Endometrial microvascular endothelial cells (primary cell): ENCODE data around the gene APOBEC3C. TPM values are rescaled to one million over a fixed set of nuclear protein-coding genes. Genes with fewer than 3 reads are reported as not detected.
"Not testable (repeated sequence)": the region's sequence is repeated elsewhere in the genome, so short reads cannot be mapped to it uniquely, and the experiment has no call there.

ENCODE experiments used
- in situ Hi-C: cut with HindIII; loops from 2 replicates; pipeline ENCODE4 v1.10.0; 2017; ENCODE audit warnings: low sequenced_read_pairs, low pct_unique_long_range_greater_than_20kb; ENCODE audit errors: inconsistent ontology term
- total RNA-seq: library from RNA; depleted of rRNA; stranded (reverse); fragments of >200 nt; gene quantifications from one replicate; pipeline ENCODE4 v1.2.3, GENCODE V29; 2015; ENCODE audit errors: inconsistent ontology term

APOBEC3C gene
- total RNA-seq: 20.4 TPM

DNA sequence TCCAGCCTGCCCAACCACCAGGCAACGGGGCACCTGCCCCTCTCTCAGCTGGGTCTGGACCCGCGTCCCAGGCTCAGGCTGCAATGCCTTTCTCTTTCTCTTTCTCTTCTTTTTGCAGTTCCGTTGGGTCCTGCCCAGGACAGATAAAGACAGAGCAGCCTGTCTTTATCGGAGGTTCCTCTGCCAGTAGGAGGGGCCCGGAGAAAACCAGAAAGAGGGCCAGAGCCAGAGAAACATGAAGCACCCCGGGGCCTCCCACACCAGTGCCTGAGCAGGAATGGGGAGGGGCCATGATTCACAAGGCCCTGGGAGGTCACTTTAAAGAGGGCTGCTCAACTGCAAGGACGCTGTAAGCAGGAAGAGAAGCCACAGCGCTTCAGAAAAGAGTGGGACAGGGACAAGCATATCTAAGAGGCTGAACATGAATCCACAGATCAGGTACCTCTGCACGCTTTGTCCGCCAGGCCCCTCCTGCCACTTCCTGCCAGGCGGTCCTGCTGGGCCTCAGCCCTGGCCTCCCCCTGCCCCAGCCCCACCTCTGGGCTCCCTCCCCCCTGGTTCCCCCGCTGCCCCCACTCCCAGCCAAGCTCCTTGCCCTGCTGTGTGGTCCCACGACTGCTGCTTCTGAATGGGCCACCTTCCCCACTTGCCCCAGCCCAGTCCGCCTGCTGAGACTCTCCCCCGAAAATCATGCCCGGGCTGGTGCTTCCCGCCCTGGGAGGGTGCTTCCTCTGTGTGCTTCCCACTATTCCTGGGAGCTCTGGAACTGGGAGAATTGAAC, at the start of gene APOBEC3C:
APOBEC3C (plus strand) TSS at position 316 of the 781 bp plus-strand sequence; CDS start at position 422, 106 bp downstream.
- in situ Hi-C loops: no loop called here

DNA sequence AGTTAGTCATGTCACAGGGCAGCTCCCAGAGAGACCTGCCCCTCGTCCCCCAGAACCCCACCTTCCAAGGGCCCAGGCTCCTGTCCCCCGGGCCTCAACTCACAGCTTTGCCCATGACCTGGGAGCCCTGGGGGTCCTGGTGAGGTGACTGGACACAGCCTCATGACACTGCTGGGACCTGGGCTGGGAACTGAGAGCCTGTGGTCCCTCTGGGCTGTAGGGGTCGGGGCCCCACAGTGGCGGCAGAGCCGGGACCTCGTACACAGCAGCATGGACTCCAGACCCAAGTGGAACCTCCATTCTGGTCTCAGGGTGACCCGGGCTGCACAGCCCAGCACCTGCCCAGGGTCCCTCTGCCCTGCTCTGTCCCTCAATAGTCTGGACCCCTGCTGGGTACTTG, 49.8 kb upstream of the APOBEC3C start:
- in situ Hi-C loops: no loop called here

DNA sequence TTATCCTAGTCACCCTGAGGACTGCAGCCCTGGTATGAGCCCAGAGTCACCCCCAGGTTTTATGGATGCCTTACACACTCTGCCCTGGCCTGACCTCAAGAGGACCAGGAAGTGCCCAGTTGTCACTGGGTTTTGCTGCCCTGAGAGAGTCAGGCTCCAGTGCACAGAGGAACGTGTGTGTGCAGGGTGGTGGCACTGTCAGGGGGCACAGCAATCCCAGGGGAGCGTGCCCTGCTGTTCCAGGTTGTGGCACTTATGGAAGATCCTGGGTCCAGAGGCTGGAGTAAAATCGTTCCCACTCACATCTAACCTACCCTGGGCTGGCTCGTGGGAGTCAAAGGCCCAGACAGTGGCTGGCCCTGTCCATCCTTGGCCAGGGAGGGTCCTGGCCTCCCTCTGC, 49.1 kb upstream of the APOBEC3C start:
- in situ Hi-C loops: no loop called here

DNA sequence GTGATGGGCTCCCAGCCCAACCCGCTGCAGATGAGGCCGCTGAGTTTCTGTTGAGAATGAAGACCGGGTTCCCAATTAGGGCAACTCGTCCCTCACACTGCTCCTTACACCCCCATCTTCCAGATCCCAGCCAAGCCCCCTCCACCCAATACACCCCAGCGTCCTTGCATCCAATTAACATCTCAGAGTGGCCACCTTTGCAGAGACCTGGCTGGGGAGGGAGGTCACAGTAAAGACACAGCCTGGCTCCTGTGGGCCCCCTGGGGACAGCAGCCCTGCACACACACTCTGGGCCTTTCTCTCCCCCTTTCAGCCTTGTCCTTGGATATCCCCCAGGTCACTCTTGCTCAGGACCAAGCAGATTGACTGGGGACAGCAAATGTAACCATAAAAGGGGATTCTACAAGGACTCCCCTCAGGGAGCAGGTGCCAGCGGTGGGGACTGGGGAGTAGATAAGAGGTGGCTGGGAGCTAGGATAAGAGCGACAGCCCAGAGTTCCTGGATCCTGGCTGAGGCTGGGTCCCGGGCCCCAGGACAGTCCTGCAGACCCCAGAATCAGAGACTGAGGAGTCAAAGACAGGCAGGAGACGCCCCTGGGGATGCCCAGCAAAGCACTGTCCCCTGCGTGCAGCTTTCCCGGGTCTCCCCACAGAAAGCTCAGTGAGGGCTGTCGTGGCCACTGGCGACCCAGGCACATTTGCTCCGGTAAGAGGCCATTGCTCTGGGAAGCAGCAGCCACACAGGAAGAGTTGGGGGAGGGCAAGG, 48.3 kb upstream of the APOBEC3C start:
- in situ Hi-C loops: no loop called here

DNA sequence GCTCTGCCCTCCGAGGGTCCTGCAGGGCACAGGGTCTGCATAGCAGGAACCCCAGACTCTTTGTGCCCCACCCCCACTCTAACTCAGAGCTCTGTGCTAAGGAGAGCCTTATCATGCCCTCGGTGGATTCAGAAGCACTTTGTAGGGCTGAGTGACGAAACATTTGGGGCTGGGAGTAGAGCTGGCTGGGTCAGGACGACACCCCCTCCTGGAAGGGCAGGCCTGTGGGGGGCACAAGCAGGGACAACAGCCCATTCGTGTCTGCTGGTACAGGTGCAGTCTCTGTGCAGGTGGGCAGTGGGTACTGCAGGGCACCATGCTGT, 47.7 kb upstream of the APOBEC3C start:
- in situ Hi-C loops: no loop called here

DNA sequence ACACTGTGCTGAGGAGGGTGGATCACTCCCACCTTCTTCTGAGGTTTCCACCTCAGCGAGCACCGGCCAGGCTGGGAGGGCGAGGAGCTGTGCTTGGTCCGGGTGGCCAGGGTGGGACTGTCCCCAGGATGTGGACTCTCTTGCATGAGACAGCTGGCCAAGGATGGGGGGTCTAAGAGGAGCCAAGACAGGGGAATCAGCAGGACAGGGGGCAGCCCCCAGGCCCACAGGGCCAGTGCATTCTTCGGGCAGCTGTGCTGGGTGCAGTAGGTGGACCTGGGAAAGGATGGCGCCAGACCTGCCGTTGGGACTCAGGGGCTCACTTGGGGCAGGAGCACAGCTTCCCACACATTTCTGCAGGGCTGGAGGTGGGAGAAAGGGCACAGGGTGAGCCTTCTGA, 47.1 kb upstream of the APOBEC3C start:
- in situ Hi-C loops: no loop called here

DNA sequence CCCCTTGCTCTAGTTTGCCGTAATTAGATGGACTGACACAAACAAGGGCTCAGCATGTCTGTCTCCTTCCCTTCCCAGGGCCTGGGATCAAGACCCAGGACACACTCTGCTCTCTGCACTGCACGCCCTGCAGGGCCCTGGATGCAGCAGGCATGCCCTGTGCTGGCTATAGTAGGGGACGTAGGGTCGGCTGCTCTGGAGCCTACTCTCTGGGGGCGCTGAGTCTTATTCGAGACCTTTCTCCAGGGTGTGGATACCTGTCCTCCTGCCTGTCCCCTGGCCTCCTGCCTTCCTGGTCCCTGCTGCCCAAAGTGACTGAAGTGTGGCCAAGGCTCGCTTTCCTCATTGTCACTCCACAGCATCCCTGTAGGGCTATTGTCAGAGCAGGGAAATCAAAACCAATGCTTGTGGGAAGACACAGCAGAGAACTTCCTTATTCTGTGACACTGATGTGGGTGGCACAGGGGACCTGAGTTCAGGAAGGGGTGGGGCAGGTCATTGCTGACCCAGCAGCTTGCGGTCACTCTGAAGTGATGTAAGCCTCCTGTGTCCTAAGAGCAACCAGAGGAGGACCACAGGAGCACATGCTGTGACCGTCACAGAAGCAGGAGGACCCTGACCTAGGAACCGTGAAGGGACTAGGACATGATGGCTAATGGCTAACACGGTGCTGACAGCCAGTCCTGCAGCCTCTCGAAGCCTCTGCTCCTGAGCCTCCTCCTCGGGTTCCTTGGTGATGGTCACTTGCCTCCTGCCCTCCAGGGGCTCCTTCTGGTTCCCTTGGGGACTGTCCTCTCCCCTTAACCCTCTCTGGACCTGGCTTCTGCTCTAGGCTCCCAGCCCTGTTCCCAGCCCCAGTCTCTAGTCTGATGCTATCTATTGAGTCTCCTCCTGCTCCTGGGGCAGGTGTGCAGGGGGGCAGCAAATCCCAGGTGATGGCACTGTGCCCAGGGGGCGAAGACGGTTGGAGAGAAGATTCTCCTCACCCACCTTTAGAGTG, 46.3 kb upstream of the APOBEC3C start:
- in situ Hi-C loops: no loop called here

DNA sequence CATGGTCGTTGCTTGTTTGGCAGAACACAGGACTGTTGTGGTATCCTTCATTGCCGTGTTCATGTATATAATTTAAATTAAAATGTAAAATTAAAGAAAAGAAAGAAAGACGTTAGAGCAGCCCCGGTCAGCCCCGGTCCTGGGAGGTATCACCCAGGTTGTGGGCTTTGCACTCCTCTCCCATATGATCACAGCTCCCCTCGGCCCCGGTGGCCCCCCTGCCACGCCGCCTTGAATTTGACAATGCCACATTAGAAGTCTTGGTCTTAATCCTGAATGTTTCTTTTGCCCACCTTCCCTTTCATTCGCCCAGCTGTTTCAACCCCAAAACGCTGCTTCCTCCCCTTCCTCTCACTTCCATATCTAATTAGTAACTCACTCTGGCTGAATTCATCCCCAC, 45.3 kb upstream of the APOBEC3C start:
- in situ Hi-C loops: no loop called here

DNA sequence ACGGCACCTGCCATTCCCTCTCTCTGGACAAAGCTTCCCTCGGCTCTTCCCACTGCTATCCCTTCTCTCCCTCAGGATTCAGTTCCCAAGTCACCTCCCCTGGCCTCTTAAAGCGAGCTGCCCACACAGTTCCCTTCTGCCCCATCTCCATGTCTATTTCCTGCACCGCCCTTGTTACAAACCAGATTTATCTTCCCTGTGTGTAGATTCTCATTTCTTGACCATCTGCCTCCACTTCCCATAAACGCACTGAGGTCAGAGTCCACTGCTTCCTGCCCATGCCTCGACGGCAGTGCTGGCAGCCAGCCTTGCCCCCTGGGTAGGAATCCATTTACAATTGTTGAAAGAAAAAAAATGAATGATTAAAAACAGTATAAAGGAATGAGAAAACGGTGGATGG, 43.5 kb upstream of the APOBEC3C start:
- in situ Hi-C loops: no loop called here

DNA sequence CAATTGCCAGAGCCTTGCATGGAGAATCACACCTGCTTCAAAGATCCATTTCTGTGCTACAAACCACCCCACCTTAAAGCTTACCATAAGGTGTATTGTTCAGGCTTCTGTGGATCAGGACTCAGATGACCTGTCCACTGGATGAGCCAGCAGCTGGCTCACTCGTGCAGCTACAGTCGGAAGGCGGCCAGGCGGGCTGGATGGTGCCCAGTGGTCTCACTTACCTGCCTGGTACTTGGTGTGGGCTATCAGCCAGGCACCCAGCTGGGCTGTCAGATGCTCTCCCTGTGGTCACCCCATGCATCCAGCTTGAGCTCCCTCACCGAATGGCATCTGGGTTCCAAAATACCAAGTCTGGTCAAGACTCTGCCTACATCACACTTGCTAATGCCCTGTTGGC, 42.9 kb upstream of the APOBEC3C start:
- in situ Hi-C loops: no loop called here

DNA sequence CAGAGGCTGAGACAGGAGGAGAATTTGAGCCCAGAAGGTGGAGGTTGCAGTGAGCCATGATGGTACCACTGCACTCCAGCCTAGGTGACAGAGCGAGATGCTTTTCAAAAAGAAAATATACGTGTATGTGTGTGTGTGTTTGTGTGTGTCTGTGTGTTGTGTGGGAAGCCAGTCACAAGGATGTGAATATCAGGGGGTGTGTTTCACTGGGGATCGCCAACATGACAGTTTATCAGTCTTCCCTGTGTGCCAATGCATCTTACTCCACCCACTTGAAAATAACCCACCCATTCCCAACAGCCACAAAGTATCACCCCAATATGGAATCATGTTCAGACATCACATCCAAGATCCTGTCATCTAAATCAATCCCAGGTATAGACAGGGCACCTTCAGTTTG, 42.3 kb upstream of the APOBEC3C start:
- in situ Hi-C loops: no loop called here

DNA sequence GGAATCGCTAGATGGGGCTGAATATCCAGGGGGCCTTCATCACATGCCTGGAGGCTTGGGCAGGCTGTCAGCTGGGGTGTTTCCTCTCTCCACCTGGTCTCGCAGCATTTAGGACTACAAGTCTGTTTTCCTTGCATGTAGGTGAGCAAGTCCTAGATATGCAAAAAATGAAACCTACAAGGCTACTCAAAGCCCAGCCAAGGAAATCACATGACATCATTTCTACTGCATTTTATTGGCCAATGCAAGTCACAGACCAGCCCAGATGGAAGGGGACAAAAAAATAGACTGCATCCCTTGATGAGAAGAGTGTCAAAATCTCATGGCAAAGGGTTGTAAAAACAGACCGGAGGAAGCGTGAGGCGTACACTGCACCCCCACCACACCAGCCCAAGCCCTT, 41.5 kb upstream of the APOBEC3C start:
- in situ Hi-C loops: no loop called here

DNA sequence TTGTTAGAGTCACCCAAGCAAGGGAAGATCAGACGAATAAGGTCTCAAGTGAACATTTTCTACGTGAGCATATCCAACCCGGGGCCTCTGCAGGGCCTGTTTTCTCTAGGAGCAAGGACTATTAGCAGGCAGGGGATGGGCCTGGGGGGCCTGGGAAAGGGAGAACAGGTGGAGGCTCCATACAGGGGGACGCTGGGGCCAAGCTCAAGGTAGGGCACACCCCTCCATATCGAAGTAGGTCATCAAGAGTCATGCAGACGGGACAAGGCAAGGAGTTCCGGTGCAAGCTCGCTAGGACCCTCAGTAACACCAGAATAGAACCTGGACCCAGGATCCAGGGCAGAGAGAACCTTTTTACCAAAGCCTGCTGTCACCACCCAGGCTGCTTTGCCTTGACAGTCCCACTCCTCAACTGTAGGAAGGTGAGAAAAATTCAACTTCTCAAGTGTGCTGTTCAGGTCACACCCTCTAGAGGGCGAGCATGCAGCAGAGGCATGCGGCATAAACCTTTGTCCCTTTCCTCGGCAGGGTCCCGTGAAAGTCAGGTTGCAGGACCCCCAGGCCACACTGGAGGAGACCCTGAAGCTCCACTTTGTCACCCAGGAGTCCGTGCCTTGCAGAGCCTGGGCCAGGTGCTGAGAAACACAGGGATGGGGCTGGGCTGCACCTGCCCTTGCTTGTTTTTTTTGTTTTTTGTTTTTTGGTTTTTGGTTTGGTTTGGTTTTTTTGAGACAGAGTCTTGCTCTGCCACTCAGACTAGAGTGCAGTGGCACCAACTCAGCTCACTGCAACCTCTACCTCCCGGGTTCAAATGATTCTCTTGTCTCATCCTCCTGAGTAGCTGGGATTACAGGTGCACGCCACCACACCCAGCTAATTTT, 40.5 kb upstream of the APOBEC3C start:
- in situ Hi-C loops: no loop called here

DNA sequence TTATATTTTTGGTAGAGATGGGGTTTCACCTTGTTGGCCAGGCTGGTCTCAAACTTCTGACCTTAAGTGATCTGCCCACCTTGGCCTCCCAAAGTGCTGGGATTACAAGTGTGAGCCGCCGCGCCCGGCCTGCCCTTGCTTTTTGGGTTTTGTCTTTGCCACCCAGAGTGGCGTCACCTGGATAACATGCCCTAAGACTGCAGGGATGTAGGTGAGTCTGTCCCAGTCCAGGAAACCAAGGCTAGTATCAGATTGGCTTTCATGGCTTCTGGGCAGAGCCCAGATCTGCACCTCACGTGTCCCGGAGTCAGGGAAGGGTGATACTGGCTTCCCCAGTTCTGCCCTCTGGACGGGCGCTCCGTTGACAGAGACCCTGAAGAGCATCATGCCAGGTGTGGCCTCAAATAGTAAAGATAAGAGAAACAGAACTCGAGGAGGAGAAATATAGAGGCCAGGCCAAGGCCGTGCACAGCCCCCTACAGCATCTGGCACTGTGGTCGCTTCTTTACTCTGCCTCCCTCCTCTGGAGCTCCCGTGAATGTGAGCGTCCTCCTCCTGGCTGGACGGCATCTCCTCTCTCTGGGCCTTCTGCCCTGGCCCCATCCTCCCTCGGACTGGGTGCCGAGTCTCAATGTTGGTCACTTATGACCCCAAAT, 39.8 kb upstream of the APOBEC3C start:
- in situ Hi-C loops: no loop called here

DNA sequence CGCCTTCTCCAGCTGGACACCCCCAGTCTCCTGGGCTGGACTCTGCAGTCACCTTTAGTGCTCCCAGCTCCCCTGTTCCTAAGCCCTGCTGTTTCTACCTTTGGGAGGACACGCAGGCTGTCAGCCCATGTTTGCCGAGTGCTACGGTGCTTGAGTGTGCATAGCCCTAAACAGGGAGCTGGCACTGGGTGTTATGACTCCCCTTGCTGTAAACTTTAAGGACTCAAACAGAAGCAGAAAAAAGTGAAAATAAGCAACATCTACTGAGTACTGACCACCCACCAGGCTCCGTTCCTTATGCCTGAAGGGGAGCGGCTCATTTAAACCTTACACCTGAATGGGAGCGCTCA, 39.3 kb upstream of the APOBEC3C start:
- in situ Hi-C loops: no loop called here

DNA sequence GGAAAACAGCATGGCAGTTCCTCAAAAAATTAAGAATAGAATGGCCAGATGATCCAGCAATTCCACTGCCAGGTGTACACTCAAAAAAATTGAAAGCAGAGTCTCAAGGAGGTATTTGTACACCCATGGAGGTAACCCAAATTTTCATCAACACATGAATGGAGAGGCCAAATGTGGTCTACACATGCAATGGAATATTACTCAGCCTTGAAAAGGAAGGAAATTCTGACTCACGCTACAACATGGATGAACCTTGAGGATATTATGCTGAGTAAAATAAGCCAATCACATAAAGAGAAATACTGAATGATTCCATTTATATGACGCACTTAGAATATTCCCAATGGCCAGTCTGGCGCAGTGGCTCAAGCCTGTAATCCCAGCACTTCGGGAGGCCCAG, 36.8 kb upstream of the APOBEC3C start:
- in situ Hi-C loops: not testable (repeated sequence)

DNA sequence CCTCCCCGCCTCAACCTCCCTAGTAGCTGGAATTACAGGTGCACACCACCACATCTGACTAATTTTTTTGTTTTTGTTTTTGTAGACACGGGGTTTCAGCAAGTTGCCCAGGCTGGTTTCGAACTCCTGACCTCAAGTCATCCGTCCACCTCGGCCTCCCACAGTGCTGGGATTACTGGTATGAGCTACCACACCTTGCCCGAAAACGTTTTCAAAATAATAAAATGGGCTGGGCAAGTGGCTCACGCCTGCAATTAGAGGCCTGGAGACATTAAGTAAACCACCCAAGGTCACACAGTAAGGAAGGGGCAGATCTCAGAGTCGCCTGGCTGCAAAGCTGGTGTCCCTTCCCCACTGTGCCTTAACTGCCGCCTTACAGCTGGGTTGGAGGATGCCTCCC, 33.5 kb upstream of the APOBEC3C start:
- in situ Hi-C loops: not testable (repeated sequence)
